NCI-H128 (cell line): Measurements from ENCODE around the gene COA1.
"Not testable (repeated sequence)": the region's sequence is repeated elsewhere in the genome, so short reads cannot be mapped to it uniquely, and the experiment has no call there.

Experiments used
- DNase-seq: peaks from one replicate; lab custom pipeline; 2025; ENCODE audit not compliant: unreplicated experiment; lab: John Stamatoyannopoulos, UW

Gene COA1

DNA sequence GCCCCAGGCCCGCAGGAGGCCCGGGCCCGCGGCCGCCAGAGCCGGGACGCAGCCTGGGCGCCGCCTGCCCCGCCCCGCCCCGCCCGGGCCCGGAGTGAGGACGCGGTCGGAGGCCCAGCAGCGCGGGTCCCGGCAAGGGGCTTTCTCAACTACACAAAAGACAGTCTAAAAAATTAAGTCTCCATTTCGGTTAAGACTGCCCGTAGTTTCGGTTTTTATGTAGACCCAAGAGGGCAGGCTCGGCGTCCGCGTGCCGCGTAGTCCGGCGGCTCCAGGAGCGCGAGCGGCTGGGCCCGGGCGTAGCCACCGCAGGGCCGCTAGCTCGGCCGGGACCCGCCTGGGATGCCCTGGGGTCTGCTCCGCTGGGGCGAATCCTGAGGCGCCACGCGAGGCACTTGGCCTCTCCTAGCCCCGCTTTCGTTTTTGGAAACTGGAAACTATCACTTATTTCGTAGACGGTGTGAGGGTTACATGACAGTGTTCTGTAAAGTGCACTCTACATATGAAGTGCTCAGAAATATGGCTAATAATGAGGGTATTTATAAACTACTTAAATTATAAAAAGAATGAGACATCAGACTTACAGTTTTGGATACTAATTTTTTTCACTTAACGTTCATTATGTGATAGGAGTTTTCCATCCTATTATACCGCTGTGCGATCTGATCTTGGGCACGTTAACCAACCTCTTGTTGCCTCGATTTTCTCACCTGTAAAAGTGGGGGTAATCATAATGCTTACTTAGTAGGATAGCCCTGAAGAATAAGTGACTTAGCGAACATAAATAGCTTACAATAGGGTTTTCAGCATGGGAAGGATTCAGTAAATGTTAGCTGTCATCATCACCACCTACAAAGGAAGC lies 29.7 kb upstream of the COA1 start:
- DNase-seq = no peak

DNA sequence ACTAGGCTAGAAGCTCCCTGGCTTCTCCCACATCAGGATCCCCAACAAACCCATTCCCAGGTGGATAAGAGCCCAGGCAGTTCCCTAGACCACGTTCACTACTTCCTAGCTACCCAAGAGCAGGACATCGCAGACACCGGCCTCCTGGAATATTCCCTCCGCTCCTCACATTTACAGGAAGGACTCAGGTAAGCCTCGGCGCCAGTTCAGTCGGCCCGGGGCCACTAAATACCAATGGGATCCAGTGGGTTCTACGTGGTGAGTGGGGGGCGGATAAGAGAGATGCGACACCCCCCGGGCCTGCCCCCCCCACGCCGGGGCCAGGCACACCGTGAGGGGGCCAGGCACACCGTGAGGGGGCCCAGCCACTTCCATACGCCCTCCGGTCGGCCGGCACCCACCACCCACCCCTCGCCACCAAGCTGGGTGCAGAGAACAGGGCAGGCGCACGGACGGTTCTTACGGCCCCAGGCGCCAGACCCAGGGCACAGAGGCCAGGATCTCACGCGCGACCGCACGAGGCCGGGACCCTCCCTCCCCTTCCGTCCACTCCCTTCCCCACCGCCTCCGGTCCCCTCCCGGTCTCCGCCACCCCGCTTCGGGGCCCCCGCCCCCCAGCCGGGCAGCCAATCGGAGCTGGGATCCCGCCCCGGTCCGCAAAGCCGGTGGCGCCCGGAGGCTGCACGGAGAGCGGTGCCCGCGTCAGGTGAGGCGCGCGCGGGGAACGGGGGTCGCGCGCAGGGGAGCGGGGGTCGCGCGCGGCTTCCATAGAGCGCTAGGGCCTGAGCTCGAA lies 28.9 kb upstream of the COA1 start, which contains the start of gene BLVRA:
TSS of gene BLVRA (plus strand) at position 652 of the 793 bp plus-strand sequence. CDS start 12,479 bp downstream, outside the sequence.
- DNase-seq = no peak

DNA sequence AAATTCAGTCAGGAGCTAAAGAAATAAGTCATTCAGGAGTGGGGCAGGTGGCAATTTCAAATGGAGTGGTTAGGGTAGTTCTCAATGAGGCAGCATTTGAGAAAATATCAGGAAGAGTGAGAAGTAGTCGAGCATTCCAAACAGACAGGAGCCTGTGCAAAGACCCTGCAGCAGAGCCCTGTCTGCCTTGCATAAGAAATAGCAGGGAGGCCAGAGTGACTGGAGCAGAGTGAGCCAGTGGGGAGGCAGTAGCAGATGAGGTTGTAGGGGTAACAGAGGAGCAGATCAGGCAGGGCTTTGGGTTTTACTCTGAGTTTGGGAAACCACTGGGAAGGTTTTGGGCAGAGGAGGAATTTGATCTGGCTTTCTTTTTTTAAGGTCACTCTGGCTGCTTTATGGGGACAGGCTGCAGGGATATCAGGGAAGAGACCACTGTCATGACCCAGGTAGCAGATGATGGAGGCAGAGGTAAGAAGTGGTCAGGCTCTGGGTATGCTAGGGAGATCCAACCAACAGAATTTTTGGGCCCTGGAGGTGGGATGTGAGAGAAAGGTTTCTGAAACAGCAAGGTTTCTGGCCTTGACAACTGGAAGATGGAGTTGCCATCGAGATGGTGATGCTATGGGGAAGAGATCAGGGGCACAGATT lies 27.9 kb upstream of the COA1 start:
- DNase-seq = no peak

DNA sequence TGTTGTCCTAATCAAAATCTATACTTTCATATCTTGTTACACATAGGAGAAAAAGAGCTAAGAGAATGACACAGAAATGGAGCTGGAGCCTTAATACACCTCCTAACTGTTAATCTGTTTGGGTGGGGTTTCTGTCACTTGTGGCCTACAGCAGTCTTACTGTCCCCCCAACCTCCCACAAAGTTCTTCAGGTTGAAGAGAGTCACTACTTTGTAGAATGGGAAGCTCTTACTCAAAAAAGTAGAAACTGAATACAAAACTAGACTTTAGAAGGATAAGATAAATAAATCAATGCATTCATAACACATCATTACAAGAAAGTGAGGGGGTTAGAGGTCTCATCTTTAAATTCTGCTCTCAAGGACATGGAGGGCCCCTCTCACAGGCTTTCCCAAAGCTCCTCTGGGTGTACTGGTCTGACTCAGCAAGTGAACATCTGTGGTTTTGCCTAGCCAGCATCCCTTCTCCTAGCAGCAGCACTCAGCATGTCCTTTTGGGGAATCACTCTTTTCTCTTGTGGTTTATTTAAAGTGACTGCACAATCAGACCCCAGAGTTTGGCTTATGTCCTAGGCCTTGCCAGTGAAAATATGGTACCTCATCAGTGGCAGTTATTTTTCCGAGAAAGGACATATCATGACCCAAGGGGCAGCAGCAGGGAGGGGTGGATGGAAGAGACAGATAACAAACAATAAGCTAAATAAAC lies 27.2 kb upstream of the COA1 start:
- no peak for DNase-seq

DNA sequence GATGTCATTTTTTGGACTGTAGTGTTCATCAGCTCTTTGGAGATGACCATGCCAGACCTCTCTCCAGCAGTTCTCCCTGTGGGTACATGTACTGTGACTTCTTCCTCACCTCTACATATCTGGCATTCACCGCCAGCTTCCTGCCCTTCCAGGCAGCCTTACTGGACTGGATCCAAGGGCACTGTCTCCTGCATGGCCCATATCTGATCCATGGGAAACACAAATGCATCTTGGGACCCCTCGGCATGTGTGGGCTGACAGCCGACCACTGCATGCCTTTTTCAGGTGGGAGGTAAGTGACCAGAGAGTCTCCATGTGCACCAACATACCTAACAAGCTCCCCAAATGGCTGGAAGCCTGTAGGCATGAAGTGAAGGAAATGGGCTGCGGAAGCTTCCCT lies 25.3 kb upstream of the COA1 start:
- DNase-seq = no peak

DNA sequence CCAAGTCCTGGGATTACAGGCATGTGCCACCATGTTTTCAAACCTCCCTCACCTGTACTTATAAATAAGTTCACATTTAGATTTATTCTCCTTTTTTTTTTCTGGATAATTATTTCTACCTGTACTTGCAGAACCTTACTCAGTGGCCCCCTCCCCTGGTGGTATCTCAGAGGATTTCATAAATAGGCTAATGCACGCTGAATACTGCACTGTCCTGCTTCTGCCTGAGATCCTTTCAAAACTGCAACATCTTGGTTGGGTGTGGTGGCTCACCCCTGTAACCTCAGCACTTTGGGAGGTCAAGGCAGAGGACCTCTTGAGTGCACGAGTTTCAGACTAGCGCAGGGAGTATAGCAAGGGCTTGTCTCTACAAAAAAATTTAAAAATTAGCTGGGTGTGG lies 24.5 kb upstream of the COA1 start:
- no peak for DNase-seq

DNA sequence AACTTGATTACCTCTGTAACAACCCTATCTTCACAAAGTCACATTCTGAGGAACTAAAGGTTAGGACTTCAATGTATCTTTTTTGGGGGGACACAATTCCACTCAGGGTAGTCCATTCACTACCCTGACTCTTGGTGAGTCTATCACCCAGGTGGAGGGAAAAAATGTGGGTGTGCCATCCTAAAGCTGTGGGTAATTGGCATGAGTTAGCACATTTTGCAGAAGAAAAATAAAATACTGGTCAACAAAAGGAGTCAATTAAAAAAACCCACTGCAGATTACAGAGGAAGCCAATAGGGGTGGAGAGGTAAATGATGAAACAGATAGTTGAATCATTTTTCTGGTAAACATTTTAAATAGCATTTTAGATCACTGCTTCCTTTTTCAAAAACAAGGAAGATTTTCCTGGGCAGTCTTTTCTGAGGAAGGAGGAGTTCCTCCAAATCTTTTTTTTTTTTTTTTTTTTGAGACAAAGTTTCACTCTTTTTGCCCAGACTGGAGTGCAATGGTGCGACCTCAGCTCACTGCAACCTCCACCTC lies 24.0 kb upstream of the COA1 start:
- DNase-seq = no peak

DNA sequence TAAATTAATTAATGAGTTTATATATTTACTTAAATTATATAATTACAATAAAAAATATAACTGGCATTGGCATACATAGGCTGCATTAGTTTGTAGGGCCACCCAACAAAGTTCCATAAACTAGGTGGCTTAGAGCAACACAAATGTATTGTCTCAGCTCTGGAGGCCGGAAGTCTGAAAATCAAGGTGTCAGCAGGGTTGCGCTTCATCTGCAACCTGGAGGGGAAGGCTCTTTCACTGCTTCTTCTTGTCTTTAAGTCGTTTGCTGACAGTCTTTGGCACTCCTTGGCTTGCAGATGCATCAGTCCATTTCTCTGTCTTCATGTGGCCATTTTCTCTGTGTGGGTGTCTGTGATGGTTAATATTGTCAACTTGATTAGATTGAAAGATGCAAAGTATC lies 23.1 kb upstream of the COA1 start:
- DNase-seq = no peak

DNA sequence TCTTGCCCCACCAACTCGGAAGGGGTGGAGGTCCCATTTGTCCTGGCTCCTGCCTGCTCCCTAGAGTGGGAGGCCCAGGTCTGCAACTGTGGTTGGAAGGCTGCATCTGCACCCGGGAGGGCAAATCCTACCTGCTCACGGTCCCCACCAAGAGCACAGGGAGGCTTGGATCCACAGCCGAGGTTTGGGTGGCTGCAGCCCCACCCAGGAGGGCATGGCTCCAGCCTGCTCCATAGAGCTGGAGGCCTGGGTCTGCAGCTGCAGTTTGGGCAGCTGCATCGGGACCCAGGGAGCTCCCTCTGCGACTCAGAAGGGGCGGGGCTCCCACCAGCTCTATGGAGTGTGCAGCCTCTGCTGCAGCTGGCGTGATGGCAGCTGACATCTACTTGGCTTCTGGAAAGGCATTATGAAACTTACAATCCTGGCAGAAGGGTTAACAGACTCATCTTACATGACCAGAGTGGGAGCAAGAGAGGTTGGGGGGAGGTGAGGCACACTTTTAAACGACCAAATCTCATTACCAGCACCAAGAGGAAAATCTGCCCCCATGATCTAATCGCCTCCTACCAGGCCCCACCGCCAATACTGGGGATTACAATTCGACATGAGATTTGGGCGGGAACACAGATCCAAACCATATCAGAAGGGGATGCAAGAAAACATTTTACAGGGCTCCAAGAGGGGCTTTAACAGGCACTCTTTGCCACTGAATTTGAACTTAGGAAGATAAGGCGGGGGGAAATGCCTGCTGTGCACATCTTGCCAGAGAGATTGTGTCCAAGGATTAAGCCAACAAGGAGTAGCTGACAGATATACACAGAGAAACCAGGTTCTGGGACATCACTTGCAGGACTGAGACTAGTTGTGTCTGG lies 20.9 kb upstream of the COA1 start:
- no peak for DNase-seq

DNA sequence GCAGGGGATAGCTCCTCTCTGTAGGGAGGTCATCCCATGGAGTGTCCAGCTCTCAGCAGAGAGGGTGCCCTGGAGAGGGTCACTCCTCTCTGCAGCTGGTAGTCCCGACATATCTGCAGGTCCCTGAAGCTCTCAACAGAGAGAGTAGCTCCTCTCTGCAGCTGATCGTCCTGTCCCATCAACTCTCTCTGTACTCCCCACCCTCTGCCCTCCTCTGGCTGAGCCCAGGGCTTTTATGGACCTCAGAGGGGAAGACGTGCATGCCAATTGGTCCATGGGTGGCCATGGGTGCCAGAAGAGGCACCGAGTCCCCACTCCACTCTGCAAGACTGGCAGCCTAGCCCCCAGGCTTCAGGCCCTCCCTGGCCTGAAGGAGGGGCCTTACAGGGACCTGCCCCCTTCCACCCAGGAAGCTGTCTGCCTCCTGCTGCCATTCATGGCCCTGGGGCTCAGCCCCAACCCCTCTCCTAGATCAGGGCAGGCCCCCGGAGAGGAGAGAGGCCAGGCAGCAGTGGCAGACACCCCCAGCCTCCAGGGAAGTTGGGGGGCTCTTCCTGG lies 20.1 kb upstream of the COA1 start:
- DNase-seq = no peak

DNA sequence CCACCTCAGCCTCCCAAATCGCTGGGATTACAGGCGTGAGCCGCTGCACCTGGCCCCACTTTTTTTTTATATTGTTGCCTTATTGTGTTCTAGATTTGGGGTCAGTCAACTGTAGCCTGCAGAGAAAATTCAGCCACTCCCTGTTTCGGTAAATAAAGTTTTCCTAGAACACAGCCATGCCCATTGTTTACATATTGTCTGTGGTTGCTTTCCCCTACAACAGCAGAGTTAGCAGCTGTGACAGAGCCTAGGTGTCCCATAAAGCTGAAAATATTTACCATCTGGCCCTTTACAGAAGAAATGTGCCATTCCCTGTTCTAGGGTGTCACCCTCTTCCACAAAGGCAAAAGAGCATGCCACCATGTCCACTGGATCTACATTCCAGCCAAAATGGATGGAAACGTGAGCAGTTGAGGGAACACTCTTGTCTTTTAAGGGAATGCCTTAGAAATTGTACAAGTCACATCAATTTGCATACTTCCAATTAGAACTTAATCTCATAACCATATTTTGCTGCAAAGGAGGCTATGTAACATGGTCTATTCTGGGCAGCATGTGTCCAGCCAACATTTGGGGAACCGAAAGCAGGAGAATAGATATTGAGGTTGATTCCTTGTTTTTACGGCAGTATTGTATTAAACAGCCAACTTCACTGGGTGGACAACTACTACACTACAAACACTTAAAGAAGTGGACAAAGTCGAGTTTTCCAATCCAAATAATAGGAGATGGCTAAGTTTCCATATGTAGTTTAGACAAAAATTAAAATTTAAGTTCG lies 18.2 kb upstream of the COA1 start:
- DNase-seq = no peak

DNA sequence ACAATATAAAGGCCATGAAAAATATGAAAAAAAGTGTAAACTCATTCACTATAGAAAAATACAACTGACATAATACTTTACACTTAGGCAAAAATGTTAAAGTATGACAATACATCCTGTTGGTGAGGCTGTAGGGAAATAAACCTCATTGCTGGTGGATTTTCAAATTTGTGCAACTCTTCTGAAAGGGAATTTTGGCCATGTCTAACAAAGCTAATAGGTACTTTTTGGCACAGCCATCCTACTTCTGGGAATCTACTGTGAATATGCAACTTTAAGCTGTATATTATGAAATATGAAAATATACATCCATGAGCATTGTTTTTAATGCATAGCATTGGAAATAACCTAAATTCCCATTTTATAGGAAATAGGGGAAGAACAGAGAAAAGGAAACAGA lies 13.4 kb upstream of the COA1 start:
- no peak for DNase-seq

DNA sequence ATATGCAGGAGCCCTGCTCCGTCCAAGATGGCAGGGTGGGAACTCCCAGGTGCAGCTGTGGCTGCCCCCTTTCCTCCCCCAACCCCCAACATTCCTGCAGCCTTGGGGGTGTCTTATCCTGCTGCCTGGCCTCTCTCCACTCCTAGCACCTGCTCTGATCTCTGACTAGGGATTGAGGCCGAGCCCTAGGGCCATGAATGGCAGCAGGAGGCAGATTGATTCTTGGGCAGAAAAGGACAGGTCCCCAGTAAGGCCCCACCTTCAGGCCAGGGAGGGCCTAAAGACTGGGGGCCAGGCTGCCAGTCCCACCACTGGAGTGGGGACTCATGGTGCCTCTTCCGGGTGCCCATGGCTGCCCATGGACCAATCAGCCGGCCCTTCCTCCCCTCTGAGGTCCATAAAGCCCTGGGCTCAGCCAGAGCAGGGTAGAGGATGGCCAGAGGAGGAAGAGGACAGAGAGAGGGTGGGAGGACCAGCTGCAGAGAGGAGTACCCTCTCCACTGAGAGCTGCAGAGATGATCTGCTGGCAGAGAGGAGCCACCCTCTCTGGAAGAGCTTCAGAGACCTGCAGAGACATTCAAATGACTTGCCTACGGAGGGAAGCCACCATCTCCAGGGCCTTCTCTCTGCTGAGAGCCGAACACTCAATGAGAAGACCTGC lies 8.3 kb upstream of the COA1 start:
- DNase-seq = no peak

DNA sequence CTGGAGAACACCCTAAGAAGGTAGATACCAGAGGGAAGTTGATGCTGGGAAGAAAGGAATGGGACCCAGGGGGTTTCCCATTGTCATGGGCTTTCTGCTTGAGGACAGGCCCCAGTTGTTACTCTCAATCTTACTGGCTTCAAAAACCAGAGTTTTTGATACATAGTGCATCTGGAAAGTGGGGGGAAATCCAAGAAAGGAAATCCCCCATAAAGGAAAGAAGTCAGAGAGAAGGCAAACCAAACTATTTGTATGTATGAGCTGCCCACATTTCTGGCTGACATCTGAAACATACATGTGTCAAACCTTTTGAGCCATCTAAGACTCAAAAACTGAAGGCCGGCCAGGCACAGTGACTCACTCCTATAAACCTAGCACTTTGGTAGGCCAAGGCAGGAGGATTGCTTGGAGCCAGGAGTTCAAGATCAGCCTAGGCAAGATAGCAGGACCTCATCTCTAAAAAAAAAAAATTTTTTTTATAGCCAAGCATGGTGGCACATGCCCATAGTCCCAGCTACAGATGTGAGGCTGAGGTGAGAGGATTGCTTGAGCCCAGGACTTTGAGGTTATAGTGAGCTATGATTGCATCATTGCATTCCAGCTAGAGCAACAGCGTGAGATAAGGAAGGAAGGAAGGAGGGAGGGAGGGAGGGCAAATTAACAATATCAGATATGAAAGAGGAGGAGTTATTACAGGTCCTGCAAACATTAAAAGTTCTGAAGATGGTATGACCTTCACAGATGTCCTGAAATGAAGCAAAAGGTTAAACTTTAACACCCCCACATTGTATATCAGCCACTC lies 6.7 kb upstream of the COA1 start:
- DNase-seq = no peak

DNA sequence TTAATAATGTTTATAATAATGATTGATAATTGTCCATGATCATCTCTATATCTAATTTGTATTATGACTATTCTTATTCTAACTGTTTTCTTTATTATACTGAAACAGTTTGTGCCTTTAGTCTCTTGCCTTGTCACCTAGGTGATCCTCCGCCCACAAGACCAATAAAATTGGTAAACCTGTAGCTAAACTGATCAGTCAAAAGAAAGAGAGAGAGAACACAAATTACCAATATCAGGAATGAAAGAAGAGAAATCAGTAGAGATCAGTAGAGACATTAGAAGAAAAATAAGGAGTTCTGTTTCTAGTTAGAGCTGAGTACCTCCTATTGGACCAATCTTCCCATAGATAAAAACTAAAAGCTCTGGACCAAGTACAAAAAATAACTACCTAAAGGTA lies 6.1 kb upstream of the COA1 start:
- DNase-seq = no peak

DNA sequence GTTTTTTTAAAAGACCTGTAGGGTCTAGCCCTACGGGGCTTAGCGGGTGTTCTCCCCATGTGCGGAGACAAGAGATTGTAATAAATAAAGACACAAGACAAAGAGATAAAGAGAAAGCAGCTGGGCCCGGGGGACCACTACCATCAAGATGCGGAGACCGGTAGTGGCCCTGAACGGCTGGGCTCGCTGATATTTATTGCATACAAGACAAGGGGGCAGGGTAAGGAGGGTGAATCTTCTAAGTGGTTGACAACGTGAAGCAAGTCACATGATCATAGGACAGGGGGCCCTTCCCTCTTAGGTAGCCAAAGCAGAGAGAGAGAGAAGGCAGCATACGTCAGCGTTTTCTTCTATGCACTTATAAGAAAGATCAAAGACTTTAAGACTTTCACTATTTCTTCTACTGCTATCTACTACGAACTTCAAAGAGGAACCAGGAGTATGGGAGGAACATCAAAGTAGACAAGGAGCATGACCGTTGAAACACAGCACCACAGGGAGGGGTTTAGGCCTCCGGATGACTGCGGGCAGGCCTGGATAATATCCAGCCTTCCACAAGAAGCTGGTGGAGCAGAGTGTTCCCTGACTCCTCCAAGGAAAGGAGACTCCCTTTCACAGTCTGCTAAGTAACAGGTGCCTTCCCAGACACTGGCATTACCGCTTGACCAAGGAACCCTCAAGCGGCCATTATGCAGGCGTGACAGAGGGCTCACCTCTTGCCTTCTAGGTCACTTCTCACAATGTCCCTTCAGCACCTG lies 5.4 kb upstream of the COA1 start:
- not testable (repeated sequence) for DNase-seq

DNA sequence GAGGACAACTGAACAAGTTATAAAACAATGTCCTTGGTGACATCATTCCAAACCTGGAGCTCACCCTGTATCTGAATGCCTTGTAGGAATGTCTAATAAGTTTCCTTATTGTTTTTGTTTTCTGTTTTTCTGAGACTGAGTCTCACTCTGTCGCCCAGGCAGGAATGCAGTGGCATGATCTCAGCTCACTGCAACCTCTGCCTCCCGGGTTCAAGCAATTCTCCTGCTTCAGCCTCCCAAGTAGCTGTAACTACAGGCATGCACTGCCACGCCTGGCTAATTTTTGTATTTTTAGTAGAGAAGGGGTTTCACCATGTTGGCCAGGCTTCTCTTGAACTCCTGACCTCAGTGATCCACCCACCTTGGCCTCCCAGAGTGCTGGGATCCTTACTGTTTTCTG lies 2.2 kb upstream of the COA1 start:
- not testable (repeated sequence) for DNase-seq
